GM19023 (cell line): Measurements from ENCODE around the gene FRMD4B.
"Not testable (repeated sequence)": the region's sequence is repeated elsewhere in the genome, so short reads cannot be mapped to it uniquely, and the experiment has no call there.

Experiments
- ATAC-seq: cut with Tn5 transposase; IDR thresholded peaks from one replicate; pipeline ENCODE4 v1.9.1; 2021; ENCODE audit warnings: mild to moderate bottlenecking, moderate library complexity; ENCODE audit not compliant: unreplicated experiment

Gene FRMD4B

GRCh38 chr3:69292185-69292584, 93.7 kb downstream of the FRMD4B start:
- no peak for ATAC-seq

- no peak for ATAC-seq
Measured at GRCh38 chr3:69290430-69290829, 95.5 kb downstream of the FRMD4B start.

DNA sequence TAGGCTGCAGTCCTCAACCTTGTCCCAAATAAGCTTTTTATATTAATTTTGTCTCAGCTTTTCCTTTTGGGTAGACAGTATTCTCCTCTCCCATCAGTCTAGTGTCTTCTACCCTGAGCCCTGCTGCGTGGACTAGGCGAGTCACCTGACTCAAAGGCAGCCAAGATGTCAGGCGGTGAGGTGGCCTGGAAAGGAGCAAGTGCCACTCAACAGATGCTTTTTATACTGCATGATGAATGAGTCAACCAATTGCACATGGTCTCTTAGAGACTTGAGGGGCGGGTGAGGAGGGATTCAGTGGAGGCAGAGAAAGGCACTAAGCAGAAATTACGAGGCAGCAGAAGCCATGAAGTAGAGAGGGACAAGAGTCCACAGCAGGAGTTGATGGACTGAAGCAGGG, 95.9 kb downstream of the FRMD4B start:
- no peak for ATAC-seq

DNA sequence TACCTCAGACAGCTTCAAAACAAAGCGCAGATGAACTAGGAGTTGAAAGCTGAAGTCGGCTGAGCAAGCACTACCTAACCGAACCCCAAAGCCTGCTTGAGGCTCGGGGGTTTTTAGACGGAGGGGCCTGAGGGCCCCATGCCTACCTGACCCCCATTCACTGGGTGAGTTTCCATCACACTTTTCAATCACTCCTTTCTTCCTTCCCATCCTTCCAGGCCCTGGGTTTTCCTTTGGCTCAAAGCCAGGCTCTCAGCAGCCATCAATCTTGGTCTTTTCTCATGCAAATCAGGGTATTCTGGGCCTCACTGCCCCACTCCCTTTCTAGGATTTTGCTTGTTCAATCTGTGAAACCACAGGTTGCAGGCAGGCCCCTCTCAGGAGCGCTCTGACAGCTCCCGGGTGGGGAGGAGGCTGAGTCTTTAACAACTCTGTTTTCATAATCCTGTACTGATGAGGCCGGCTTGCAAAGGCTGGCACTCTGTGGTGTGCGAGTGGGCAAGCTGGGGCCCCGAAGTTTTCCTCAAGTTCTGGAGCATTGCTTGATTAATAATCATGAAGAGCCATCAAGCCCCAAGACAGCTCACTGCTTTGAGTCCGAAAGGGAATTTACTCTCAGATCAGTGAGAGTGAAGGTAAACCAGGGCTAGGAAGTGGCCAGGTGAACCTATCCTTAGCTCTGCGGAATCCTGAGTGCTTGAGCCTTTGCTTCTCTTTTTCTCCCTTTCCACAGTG, 97.6 kb downstream of the FRMD4B start:
- ATAC-seq, result peak; percentile 50

DNA sequence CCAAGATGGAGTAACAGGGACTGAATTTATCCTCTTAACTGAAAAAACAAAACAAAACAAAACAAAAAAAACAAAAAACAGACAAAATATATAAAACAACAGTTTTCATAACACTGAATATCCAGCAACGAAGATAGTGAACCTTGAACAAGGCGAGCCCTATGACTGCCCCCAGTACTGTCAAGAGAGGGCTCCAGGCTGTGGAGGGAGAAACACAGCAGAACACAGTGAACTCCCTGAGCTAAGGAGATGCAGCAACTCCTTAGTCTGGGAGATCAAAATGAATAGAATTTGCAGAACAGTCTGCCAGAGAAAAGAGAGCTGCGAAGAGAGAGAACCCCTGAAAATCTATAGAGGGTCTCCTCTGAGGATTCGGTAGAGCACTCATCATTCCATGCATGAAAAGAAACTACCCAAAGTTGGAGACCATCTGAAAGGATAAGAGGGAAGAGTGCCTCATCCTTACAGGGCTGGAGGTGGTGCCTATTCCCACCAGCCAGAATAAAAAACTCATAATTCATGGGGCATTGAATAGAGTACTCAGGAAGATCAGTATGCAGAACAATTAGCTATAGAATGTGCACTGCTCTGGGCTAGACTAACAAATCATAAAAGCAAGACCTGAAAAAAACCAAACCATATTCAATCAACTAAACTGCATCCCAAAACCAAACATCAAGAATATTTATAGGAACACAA, 101.8 kb downstream of the FRMD4B start:
- ATAC-seq, result no peak

DNA sequence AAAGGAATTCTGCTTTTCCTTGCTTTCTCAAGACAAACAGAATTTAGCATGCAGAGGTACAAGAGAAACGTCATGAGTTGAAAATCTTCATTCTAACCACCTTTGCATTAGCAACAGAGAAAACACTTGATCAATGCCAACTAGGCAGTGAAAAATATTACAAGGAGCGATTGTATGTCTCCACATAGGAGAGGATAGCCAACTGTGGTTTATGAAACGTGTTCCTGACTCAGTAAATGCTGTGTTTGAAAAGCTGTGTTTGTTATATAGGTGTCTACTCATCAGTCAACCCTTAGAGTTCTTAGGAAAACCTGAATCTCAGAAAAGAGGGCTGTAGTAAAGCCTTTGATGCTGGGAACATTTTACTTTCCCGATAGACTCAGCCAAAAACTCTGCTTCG, 102.4 kb downstream of the FRMD4B start:
- no peak for ATAC-seq

- no peak for ATAC-seq
Measured at GRCh38 chr3:69282181-69282580, 103.7 kb downstream of the FRMD4B start.

GRCh38 chr3:69277403-69277802, 108.5 kb downstream of the FRMD4B start:
- not testable (repeated sequence) for ATAC-seq

GRCh38 chr3:69276884-69277283, 109.0 kb downstream of the FRMD4B start:
- no peak for ATAC-seq

- not testable (repeated sequence) for ATAC-seq
Measured at GRCh38 chr3:69276191-69276590, 109.7 kb downstream of the FRMD4B start.

GRCh38 chr3:69273896-69274295, 112.0 kb downstream of the FRMD4B start:
- no peak for ATAC-seq

DNA sequence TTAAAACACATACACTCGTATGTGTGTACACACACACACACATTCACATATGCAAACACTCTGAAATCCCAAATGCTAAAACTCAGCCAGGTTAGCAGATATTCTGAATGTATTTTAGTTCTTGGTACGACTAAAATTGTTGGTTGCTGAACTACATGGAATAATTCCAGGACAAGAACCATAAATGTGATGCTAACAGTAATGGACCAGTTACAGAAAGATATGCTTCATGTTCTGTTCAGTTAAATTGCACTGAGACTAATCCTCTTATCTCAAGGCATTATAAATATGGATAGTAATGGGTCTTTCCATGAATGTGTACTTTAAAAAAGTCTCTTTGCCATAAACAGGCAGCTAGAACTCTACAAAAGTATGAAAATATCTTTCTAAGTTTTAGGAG, 113.3 kb downstream of the FRMD4B start:
- ATAC-seq, result no peak

- no peak for ATAC-seq
Measured at GRCh38 chr3:69271098-69271497, 114.8 kb downstream of the FRMD4B start.

DNA sequence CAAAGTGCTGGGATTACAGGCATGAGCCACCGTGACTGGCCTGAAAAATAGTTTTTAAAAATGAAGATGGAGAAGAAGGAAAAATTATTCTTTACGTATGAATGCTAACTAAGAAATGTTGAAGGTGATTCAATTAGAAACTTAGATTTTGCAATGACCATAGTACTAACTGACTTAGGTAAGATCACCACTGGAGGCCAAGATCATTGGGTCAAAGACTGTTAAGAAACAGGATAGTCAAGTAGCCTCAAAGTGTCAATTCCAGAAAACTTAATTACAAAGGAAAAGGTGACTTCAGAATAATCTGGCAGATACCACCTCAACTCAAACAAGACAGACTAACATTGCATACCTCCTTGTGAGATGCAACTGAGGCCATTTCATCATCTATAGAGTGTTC, 119.3 kb downstream of the FRMD4B start:
- no peak for ATAC-seq

GRCh38 chr3:69266071-69266470, 119.8 kb downstream of the FRMD4B start:
- ATAC-seq, result not testable (repeated sequence)

- not testable (repeated sequence) for ATAC-seq
Measured at GRCh38 chr3:69260843-69261405, 125.0 kb downstream of the FRMD4B start.

- no peak for ATAC-seq
Measured at GRCh38 chr3:69260216-69260787, 125.6 kb downstream of the FRMD4B start.

DNA sequence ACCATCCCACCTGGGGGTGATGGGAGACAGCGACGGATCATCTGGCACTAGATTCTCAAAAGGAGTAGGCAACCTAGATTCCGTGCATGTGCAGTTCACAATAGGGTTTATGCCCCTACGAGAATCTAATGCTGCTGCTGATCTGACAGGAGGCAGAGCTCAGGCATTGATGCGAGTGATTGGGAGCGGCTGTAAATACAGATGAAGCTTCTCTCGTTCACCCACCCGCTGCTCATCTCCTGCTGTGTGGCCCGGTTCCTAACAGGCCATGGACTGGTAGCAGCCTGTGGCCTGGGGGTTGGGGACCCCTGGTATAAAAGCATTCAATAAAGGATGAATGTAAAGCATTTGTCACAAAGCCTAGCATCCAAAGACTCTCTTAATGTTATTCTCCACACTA, 126.8 kb downstream of the FRMD4B start:
- no peak for ATAC-seq

- no peak for ATAC-seq
Measured at GRCh38 chr3:69255928-69256327, 130.0 kb downstream of the FRMD4B start.

DNA sequence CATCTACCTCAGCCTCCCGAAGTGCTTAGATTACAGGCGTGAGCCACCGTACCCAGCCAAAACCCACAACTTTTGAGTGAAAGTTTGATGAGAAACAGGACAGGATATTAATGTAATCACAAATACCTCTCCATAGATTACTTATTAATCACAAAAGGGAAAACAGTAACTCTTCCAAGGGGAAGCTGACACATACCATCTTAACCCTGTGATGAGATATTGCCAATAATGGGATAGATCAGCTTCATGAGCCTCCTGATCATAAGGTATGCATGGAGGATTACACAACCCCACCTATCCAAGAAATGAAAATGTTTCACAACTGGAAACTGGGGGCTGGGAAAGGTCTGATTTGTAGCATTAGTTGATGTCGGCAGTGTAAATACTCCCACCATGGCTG, 131.5 kb downstream of the FRMD4B start:
- ATAC-seq, result no peak

GRCh38 chr3:69252631-69253030, 133.3 kb downstream of the FRMD4B start:
- ATAC-seq, result no peak

- ATAC-seq, result no peak
Measured at GRCh38 chr3:69252141-69252540, 133.7 kb downstream of the FRMD4B start.
